Upper lobe of left lung (tissue), 6 donors: ENCODE measurements around the gene TRIM71. TPM values are rescaled to one million over a fixed set of nuclear protein-coding genes. Genes with fewer than 3 reads are reported as not detected.

ENCODE experiments used
- ATAC-seq, 2 donors: fragments of 200-7000 bp; cut with Tn5 transposase; one replicate each; pipeline ENCODE4 v1.9.1; 2022; ENCODE audit warnings: mild to moderate bottlenecking in 2 of 2, moderate library complexity in 2 of 2; ENCODE audit not compliant: low FRiP score in 2 of 2
- DNase-seq, 2 donors: peaks; one replicate each; pipeline ENCODE4 v3.0.0-alpha.2; 2019 to 2020
- H3K27ac ChIP-seq, 4 donors: fragments of 200-600 bp; sonication (generic); one replicate each; pipeline ENCODE4 v1.5.1; 2016 to 2019
- H3K27me3 ChIP-seq, 4 donors: fragments of 200-600 bp; sonication (generic); one replicate each; pipeline ENCODE4 v1.5.1; 2017 to 2019
- H3K36me3 ChIP-seq, 4 donors: fragments of 200-600 bp; sonication (generic); one replicate each; pipeline ENCODE4 v1.5.1; 2016 to 2019
- H3K4me1 ChIP-seq, 4 donors: fragments of 200-600 bp; sonication (generic); one replicate each; pipeline ENCODE4 v1.5.1; 2018 to 2019
- H3K4me3 ChIP-seq, 4 donors: fragments of 200-600 bp; sonication (generic); one replicate each; pipeline ENCODE4 v1.5.1; 2017 to 2019; ENCODE audit warnings: mild to moderate bottlenecking in 2 of 4, moderate library complexity in 1 of 4
- H3K9me3 ChIP-seq, 4 donors: fragments of 200-600 bp; sonication (generic); one replicate each; pipeline ENCODE4 v1.5.1; 2018 to 2019
- EP300 ChIP-seq, 4 donors: sonication (generic); formaldehyde crosslinking; IDR thresholded peaks; one replicate each; pipeline ENCODE4 v1.5.1; 2017; ENCODE audit warnings: antibody characterized with exemption in 4 of 4, control low read depth in 2 of 4
- POLR2A ChIP-seq, 4 donors: fragments of 450-650 bp; IDR thresholded peaks; one replicate each; pipeline ENCODE4 v1.5.1; 2016 to 2017; ENCODE audit warnings: antibody characterized with exemption in 4 of 4, mild to moderate bottlenecking in 2 of 4
- POLR2AphosphoS5 ChIP-seq, 2 donors: sonication (generic); formaldehyde crosslinking; IDR thresholded peaks; one replicate each; pipeline ENCODE4 v1.5.1; 2017; ENCODE audit warnings: antibody characterized with exemption in 2 of 2
- WGBS, 2 donors: methylation state at CpG; one replicate each; pipeline ENCODE4 v1.1.5; 2017 to 2018; 5-methylcytosine and 5-hydroxymethylcytosine counted together
- total RNA-seq, 6 donors: library from RNA; depleted of rRNA in 4 of 6; stranded (reverse); fragments of >200 nt in 4 of 6; gene quantifications; one replicate each; pipeline versions ENCODE4 v1.1.0 to v1.2.1, GENCODE V29; 2016 to 2021
- TF ChIP-seq, protein P1 (sequence below), 6 experiments: fragments of 450-650 bp in 4 of 6; fragments of 200-600 bp in 2 of 6; sonication (generic) in 2 of 6; IDR thresholded peaks; one replicate each; pipeline ENCODE4 v1.5.1; 2016 to 2019; ENCODE audit warnings: antibody characterized with exemption in 6 of 6
- donor health status: DM: no; HTN: no; CAD: no; lungs with moderate emphysema.
- donor health status: DM: no; HTN: yes; CAD: no; lungs with severe emphysema.

The TRIM71 gene
- total RNA-seq, 6 donors from 2014 or later: 2.2 to 7.3 (median 3.8) TPM

DNA sequence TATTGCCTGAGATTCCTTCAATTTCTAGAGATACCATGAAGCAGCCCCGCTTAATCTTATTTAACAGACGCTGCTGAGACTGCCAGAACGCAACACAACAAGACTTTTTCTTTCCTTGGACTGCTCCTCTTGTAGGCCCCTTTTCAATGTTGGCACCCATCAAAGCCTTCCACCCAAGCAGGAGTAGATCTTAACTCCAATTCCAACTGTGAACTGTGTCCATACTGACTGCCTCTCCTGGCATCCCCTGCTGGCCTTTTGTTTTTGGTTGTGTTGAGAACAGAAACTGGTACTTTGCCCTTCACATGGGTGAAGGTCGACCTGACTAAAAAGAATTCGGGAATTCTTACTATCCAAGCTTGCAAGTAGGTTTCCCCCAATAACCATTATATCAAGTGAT, 50.2 kb downstream of the TRIM71 start:
- Histone ChIP-seq H3K27me3 (no peaks in the 10 kb centered on the region), H3K4me1 (peaks cover 0 to 40% (median 18%) of the 10 kb centered on the region in 4 donors), H3K36me3 (no peaks in the 10 kb centered on the region), H3K9me3 (no peaks in the 10 kb centered on the region), H3K4me3 (no peak overlapping the region), H3K27ac (no peak overlapping the region)
- no peak for ATAC-seq
- 89 to 91% methylated on average over 5 of the region's 5 CpGs for WGBS, 2 donors
- DNase-seq: no peak
- TF ChIP-seq POLR2A (IDR thresholded peaks at IDR 0.05) (no peak), EP300 (IDR thresholded peaks at IDR 0.05) (no peak), POLR2AphosphoS5 (IDR thresholded peaks at IDR 0.05) (no peak)
- TF ChIP-seq, protein P1, sequence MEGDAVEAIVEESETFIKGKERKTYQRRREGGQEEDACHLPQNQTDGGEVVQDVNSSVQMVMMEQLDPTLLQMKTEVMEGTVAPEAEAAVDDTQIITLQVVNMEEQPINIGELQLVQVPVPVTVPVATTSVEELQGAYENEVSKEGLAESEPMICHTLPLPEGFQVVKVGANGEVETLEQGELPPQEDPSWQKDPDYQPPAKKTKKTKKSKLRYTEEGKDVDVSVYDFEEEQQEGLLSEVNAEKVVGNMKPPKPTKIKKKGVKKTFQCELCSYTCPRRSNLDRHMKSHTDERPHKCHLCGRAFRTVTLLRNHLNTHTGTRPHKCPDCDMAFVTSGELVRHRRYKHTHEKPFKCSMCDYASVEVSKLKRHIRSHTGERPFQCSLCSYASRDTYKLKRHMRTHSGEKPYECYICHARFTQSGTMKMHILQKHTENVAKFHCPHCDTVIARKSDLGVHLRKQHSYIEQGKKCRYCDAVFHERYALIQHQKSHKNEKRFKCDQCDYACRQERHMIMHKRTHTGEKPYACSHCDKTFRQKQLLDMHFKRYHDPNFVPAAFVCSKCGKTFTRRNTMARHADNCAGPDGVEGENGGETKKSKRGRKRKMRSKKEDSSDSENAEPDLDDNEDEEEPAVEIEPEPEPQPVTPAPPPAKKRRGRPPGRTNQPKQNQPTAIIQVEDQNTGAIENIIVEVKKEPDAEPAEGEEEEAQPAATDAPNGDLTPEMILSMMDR (IDR thresholded peaks at IDR 0.05): no peak

DNA sequence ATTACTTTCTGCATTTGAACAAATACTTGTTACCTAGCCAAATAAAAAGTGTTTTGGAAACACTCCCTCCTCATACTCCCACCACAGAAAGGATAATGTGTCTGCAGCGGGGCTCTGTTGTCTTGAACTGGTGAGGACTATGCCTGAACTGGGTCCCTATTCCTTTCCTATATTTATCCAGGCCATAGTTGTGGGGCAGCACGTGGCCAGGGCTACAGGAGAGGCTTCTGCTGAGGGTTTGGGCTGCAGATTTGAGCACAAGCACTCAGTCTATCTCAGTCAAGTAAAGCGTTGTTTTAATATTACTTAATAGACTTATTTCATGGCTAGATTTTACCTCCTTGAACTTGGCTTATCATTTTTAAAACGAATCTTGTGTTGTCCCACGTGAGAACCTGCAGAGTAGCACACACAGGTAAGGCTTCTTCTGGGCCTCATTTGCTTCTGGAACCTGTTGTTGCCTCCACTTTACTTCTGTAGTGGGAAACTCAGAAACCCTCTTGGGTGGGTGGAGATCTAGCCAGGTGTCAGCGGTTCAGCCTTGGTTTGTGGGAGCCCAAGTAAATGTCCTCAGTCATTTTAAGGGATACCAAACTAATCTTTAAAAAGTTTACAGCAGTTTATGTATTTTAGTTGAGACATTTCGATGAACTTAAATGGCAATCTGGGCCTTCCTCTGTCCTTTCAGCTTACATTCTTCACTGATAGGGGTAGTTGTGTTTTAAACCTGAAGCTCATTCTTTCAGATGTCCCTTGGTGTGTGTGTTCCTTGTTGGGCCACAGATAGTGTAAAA, 51.1 kb downstream of the TRIM71 start:
- H3K4me1 ChIP-seq: peaks cover 7 to 49% (median 28%) of the 10 kb centered on the region in 4 donors
- no peak for ATAC-seq
- no peak overlapping the region for H3K27ac ChIP-seq
- 63 to 73% methylated on average over 7 of the region's 7 CpGs for WGBS, 2 donors
- no peaks in the 10 kb centered on the region for H3K27me3 ChIP-seq
- H3K4me3 ChIP-seq: no peak overlapping the region
- DNase-seq: no peak
- H3K9me3 ChIP-seq: no peaks in the 10 kb centered on the region
- TF ChIP-seq, protein P1 (IDR thresholded peaks at IDR 0.05): no peak
- TF ChIP-seq POLR2AphosphoS5 (IDR thresholded peaks at IDR 0.05) (no peak), POLR2A (IDR thresholded peaks at IDR 0.05) (no peak), EP300 (IDR thresholded peaks at IDR 0.05) (no peak)
- no peaks in the 10 kb centered on the region for H3K36me3 ChIP-seq

DNA sequence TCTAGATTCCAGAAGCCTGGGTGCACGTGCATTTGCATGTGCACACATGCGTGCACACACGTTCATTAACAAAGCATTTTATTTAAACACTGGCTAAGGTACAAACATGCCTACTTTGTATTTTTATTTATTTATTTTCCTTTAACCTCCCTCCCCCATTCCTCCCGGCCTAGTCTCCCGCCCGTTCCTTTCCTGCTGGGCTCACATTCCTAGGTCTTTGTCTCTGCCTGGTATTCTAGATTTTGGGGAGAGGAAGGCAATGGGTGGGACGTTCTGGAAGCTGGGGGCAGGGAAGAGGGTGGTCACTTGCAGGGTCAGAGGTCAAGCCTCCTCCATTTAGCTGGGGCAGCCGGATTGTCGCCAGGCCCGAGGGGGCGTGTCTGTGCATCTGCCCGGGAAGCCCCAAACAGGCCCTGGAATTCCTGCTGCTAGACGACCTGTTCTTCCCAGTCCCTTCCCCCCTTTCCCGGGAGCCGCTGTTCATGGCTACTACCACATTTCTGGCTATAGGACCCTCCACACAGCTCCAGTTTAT, 51.8 kb downstream of the TRIM71 start:
- ATAC-seq (no peak), DNase-seq (peak in 1 of 2 donors; percentile 44)
- Histone ChIP-seq H3K4me3 (no peak overlapping the region), H3K27ac (no peak overlapping the region), H3K4me1 (peaks cover 10 to 48% (median 28%) of the 10 kb centered on the region in 4 donors), H3K36me3 (no peaks in the 10 kb centered on the region), H3K9me3 (no peaks in the 10 kb centered on the region), H3K27me3 (no peaks in the 10 kb centered on the region)
- TF ChIP-seq, protein P1 (IDR thresholded peaks at IDR 0.05): no peak
- TF ChIP-seq EP300 (IDR thresholded peaks at IDR 0.05): no peak
- no peak for TF ChIP-seq POLR2A (IDR thresholded peaks at IDR 0.05)
- no peak for TF ChIP-seq POLR2AphosphoS5 (IDR thresholded peaks at IDR 0.05)
- WGBS, 2 donors: 76 to 77% methylated on average over 15 of the region's 15 CpGs

DNA sequence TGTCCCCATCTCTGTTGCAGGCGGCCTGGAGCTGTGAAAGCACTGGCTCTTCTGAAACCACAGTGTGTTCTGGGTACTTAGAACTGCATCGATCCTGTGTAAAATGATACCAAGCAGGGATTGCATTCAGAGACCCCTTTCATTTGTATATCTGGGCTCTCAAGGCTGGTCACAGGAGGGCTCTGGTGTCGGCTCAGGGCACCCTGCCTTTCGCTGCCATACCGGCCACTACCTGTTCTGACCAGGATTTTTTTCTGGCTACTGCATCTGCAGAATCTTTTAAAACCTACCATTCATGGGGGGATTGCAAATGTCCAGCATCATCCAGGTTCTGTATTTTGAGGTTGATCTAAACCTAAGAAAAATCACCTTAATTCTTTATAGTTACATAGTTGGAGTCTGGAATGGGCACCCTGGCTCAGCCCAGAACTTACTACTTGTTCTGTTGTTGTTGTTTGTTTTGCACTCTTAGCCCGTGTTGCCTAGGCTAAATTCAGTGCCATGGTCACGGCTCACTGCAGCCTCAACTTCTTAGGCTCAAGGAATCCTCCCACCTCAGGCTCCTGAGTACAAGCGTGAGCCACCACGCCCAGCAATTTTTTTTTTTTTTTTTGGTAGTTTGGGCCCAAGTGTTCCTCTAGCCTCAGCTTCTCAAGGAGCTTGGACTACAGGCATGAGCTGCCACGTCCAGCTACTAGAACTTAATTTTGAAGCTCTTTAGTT, 52.7 kb downstream of the TRIM71 start:
- DNase-seq: no peak
- H3K4me1 ChIP-seq: peaks cover 10 to 41% (median 23%) of the 10 kb centered on the region in 4 donors

More for the DNA sequence above, 52.7 kb downstream of the TRIM71 start:
- Histone ChIP-seq H3K9me3 (no peaks in the 10 kb centered on the region), H3K27ac (no peak overlapping the region), H3K4me3 (no peak overlapping the region), H3K36me3 (no peaks in the 10 kb centered on the region), H3K27me3 (no peaks in the 10 kb centered on the region)
- TF ChIP-seq POLR2A (IDR thresholded peaks at IDR 0.05): no peak
- TF ChIP-seq EP300 (IDR thresholded peaks at IDR 0.05): no peak
- TF ChIP-seq, protein P1 (IDR thresholded peaks at IDR 0.05): no peak
- TF ChIP-seq POLR2AphosphoS5 (IDR thresholded peaks at IDR 0.05): no peak
- WGBS, 2 donors: 74 to 78% methylated on average over 10 of the region's 10 CpGs
- no peak for ATAC-seq
